Medulla oblongata (tissue), 1 donor: ENCODE measurements around the gene PRKN.

Experiments used
- DNase-seq: peaks from one replicate; pipeline ENCODE4 v3.0.0-alpha.2; 2015; ENCODE audit errors: extremely low spot score

Gene PRKN

GRCh38 chr6:162244031-162244430, 483.5 kb downstream of the PRKN start:
- no peak for DNase-seq

GRCh38 chr6:162242915-162243314, 484.7 kb downstream of the PRKN start:
- DNase-seq, result no peak

GRCh38 chr6:162239330-162239729, 488.2 kb downstream of the PRKN start:
- no peak for DNase-seq

GRCh38 chr6:162238675-162239074, 488.9 kb downstream of the PRKN start:
- no peak for DNase-seq

- DNase-seq, result no peak
These were observed 490.2 kb downstream of the PRKN start for GRCh38 chr6:162237331-162237730.

GRCh38 chr6:162234631-162235030, 492.9 kb downstream of the PRKN start:
- DNase-seq, result peak; percentile 25

GRCh38 chr6:162230147-162230752, 497.3 kb downstream of the PRKN start:
- DNase-seq, result no peak

- DNase-seq, result no peak
These were observed 498.5 kb downstream of the PRKN start for GRCh38 chr6:162229093-162229492.

GRCh38 chr6:162226803-162227202, 500.8 kb downstream of the PRKN start:
- DNase-seq, result no peak

- no peak for DNase-seq
These were observed 505.0 kb downstream of the PRKN start for GRCh38 chr6:162222521-162222920.

- DNase-seq, result no peak
These were observed 506.7 kb downstream of the PRKN start for GRCh38 chr6:162220876-162221275.

- DNase-seq, result no peak
These were observed 508.3 kb downstream of the PRKN start for GRCh38 chr6:162219266-162219665.

- no peak for DNase-seq
These were observed 509.6 kb downstream of the PRKN start for GRCh38 chr6:162217811-162218493.

- no peak for DNase-seq
These were observed 510.5 kb downstream of the PRKN start for GRCh38 chr6:162217058-162217457.

- no peak for DNase-seq
These were observed 515.8 kb downstream of the PRKN start for GRCh38 chr6:162211777-162212176.

- no peak for DNase-seq
These were observed 516.5 kb downstream of the PRKN start for GRCh38 chr6:162211022-162211421.

GRCh38 chr6:162203287-162203686, 524.3 kb downstream of the PRKN start:
- DNase-seq, result no peak

- peak; percentile 30 for DNase-seq
These were observed 526.4 kb downstream of the PRKN start for GRCh38 chr6:162200945-162201690.

- DNase-seq, result no peak
These were observed 527.5 kb downstream of the PRKN start for GRCh38 chr6:162200041-162200440.

- no peak for DNase-seq
These were observed 528.6 kb downstream of the PRKN start for GRCh38 chr6:162198925-162199324.

GRCh38 chr6:162198076-162198475, 529.5 kb downstream of the PRKN start:
- no peak for DNase-seq

- no peak for DNase-seq
These were observed 532.1 kb downstream of the PRKN start for GRCh38 chr6:162195441-162195840.

GRCh38 chr6:162190981-162191380, 536.6 kb downstream of the PRKN start:
- no peak for DNase-seq
